GM18520 (cell line): ENCODE measurements around the gene CCDC122.

Source experiments
- ATAC-seq: cut with Tn5 transposase; IDR thresholded peaks from one replicate; pipeline ENCODE4 v1.9.1; 2021; ENCODE audit not compliant: unreplicated experiment

The CCDC122 gene

DNA sequence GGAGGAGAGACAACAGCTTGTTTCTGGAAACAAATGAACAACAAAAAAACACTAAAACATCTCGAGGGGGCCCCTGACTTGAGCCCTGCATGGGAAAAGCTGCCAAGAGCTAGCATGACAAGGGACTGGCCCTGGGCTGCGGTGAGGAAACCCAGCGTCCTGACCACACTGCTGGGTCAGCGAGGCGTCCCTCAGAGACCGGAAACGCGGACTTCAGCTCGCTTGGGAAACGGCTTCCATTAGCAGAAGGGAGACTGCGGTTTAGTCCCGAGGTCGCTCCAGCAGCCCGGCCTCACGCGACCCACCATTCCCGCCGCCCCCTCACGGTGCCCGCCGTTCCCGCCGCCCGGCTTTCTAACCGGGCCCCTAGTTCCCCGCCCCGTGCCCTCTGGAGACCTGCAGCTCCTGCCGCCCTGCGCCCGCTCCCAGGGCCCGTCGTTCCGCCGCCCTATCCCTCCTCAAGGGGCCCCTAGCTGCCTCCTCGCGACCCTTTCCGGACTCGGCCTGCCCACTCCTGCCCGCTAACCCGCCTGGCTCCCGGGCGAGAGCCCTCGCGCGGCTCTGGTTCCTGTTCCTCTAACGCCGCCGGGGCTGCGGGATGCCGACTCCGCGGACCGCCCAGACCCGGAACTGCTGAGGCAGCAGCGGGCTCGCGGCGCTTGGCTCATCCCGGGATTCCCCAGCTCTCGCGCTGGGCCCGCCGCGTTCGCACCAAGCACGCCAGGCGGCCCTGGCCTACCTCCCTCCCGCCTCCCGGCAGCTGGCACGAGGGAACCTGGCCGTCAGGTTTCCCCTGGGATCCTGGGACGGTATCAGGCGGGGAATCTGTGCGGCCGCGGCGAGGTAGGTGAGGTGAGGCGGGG, at the start of gene CCDC122:
Gene CCDC122 (minus strand): TSS at position 849 of the 863 bp plus-strand sequence. CDS start 10,364 bp downstream, outside the sequence.
- peak; percentile 59 for ATAC-seq

DNA sequence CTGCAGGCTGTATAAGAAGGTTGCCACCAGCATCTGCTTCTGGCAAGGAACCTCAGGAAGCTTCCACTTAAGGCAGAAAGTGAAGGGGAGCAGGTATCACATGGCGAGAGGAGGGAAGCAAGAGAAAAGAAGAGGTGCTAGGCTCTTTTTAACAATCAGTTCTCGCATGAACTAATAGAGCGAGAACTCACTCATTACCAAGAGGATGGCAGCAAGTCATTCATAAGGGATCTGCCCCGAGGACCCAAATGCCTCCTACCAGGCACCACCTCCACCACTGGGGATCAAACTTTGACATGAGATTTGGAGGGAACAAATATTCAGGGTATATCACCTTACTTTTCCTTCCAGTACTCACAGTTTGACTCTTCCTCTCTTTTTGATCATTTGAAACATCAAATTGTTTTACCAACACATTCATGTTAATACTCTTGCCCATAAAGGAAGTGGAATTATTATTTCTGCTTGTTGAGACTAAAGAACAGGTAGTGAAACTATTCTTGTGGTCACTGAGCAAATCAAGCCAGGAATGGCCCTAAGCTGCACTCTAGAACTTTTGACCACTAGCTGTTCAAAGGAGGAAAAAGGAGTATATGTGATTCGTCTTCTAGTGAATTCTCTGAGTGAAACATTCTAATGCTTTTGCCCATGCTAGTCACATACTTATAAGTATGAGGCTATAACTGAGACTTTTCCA, 45.2 kb upstream of the CCDC122 start:
- ATAC-seq, result peak; percentile 82

DNA sequence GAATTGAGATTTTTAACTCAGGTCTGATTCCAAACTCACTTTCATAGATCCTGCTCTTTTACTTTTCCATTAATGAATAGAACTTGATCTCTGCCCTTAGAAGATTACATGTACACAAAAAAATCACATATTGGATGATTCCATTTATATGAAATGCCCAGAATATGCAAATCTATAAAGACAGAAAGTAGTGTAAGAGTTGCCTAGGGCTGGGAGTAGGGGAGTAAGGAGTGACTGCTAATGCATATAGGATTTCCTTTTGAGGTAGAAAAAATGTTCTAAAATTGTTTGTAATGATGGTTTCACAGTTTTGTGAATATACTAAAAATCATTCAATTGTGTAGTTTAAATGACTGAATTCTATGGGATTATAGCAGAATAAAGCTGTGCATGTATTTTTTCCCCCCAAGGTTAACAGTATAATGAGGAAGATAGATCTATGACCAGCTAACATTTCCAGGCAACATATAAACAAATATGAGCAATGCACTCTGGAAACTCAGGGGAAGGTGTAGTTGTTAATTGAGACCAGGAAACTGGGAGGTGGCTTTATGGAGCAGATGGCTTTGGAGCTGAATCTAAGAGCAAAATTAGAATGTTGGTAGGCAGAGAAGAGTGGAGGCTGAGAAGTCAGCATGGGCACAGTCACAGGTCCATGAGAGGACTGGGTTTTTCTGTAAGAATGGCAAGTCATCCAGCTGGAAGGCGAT, 41.6 kb upstream of the CCDC122 start:
- ATAC-seq, result no peak

DNA sequence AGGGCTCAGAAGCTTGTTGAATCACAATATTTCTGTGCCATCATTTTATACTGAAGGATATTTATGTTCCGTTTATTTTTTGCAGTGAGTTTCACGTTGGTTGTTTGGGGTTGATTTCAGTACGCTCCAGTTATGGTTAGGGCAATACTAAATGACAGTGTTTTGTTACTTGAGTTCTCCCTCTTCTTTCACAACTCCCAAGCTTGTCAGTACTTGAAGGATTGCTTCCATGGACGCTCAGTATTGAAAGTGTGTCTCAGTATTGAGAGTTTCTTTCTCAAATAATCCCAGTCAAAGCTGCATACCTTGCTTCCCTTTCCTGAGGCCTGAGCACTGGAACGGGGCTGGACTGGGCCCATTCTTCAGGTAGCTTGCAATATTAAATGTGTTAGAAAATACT, 39.1 kb upstream of the CCDC122 start:
- ATAC-seq, result no peak

DNA sequence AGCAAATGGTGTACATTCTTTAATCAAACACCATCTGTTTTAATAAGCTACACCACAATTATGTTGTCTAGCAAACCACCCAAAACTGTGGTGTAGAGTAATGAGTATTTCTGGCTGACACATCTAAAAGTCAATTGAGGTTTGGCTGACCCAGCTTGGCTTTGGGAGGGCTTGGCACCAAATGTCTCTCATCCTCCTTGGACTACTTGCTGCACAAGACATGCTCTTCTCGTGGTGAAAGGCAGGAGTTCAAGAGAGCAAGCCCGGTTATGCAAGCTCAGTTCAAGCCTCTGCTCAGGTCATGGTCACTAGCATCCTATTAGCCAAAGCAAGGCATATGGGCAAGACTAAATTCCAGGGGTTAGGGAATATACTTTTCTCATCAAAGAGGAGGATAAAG, 37.3 kb upstream of the CCDC122 start:
- no peak for ATAC-seq

DNA sequence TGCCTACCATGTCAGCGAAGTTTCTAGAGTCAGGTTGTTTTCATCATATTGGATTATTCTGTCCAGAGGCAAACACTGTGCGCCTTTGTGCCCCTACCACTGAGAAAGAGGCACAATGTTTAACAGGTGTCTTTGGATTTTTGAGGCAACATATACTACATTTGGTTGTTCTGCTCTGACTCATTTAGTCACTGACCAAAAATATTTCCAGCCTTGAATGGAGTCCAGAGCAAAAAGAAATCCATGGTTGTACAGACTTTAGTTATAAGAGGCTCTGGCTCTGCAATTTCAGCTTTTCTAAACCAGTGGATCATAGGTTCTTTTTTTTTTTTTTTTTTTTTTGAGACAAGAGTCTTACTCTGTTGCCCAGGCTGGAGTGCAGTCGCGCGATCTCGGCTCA, 35.9 kb upstream of the CCDC122 start:
- no peak for ATAC-seq

DNA sequence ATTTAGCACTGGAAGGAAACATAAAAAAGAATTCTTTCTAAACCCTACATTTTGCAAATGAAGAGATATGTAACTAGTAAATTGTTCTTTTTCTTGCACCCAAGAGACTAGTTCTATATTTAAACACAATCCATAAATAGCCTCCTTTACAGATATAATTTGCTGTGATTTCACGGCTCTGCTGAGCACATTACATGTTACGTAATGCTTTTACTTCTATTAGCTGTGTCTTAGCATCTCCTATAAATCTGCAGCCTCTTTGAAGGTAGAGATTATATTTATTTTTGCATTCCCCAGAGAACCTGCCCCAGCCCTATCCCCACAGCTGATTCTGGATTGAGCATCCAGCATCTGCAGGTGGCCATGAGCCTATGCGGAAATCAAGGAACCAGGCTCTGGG, 32.3 kb upstream of the CCDC122 start:
- no peak for ATAC-seq

DNA sequence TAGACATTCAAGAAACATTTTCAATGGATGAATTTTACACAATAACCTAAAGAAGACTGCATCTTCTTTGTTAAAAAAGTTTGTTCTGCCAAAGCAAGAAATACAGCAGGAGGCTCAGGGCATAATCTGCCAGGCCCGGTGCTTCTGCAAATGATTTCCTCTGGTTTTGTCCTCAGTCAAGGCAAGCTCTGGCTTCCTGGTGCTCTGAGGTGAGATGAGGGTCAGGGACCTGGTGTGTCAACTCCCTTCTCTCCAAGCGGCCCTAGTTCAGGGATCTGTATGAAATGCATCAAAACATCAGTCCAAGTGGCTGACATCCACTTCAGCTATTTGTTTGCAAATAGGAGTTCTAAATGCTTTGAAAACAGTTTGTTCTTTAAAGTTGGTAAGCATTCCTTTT, 31.7 kb upstream of the CCDC122 start:
- ATAC-seq, result no peak

DNA sequence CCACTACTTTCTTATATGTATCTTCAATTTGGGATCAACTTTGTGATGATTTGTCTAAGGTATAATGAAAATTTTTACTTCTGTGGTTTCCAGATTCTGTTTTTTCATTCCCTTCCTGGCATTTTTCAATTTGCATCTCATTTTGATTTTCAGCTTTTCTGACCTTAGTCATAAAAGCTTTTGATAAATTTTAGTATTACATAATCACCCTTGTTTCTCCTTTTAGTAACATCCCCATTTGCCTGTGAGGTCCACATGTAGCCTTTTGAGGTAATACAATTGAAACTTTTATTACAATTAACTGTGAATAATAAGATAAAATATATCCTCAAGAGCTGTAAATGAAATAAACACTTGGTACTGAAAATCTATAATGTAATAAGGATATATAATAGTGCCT, 31.3 kb upstream of the CCDC122 start:
- ATAC-seq, result no peak

DNA sequence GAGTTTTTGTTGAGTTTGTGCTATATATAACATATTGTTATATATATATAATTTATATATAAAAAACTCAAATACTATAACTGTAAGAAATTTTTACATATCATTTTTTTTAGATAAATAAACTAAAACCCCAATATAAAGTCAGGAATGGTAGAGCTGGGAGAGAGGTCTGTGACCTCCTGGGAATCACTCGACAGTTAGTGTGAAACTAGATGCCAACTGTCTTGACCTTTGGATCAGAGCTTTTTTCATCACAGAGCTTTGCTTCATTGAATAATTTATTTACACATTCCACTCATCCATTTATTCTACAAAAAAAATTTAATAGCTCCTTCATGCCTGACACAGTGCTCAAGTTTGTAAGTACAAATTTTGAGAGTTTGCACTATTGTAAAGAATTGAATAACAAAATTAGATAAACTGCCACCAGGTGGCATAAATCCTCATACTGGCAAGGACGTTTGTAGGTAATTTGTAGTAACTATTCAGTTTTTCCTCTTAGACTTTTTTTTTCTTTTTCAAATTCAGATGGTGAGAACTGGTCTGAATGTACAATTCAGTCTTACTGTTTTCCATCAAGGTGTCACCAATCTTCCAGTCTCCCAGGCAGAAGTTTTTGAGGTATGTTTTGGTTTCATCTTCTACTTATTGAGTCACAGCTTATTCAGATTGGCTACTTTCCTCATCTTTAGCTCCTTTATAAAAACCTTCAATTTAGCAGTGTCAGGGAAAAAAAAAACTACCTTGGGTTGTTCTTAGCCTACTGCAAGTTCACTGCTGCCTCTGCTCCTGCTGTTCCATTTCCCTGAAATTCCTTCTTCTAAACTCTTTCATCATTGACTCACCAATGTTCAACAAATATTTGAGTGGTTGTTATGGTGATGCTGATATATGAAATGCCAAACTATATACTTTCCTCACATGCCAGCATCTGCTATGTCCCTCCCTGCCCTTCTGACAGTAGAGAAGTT, 28.9 kb upstream of the CCDC122 start:
- ATAC-seq, result no peak

DNA sequence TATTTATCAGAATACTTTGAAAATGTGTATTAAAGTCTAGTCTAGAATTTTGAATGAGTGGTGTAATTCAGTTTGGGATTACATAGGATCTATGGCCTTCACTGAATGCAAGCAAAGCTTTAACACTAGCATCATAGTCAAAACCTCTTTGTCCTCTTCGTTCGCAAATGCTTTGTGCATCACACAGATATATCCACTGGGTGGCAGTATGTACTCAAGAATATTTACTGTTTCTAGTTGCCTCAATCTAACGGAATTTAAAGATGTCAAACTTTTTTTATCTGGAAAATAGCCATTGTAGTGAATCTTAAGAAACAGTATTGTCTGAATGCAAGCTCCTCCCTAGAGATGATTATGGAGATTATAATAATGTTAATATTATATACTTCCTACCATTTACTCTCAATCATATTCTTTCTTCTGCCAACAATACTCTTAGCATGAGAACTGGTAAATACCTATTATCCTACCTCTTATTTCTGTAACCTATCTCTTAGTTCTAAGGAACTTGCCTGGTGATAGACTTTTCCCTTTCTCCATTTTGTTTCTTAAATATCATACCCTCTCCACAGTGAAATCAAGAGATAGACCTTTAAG, 26.0 kb upstream of the CCDC122 start:
- no peak for ATAC-seq

DNA sequence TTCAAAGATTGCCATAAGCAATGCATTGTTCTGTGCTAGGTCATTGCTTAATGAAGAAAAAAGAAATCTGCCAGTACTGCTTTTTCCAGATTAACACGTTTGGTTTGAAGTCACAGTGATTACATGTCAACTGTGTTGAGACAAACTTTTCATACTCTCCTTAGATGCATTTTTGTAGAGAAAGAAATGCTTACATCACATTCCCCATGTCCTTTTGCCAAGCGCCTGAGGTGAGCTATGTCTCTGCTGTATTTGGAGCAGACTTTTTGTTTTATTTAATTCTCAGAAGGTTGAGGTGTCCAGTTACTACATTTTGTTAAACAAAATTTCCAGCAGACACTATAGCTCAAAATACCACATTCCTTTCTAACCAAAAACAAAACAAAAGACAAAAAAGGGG, 16.4 kb upstream of the CCDC122 start:
- no peak for ATAC-seq

DNA sequence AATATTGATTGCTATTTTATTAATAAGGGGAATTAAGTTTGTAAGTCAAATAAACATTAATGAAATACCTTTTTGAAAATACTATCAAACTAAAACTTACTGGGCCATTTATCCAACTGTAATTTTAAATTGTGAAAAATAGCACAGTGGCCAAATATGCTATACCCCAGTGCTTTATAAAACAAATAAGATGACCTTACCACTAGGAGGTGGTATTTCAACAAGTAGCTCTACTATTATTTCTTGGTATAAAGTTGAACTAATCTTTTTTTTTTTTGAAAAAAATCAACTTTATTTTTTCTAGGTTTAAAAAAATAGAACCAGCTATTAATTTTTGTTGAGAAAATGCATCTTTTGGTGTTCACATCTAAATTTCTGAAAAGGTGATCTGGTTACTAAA, 14.9 kb upstream of the CCDC122 start:
- no peak for ATAC-seq

DNA sequence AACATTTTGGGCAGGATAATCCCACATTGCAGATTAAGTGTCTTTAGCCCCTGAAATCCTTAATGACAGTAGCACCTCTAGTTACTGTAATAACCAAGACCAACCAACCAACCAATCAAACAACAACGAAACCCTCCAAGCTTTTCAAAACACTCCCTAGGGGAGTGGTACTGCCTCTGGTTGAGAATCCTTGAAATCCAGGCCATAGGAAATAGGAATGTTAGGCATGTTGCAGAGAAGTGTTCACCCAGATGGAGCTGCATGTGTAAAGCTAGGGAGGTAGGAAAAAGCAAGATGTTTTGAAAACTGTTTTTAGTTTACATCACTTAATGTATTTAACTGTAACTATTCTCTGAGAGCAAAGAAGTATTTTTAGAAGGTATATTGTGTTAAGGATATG, 4.7 kb upstream of the CCDC122 start:
- no peak for ATAC-seq

DNA sequence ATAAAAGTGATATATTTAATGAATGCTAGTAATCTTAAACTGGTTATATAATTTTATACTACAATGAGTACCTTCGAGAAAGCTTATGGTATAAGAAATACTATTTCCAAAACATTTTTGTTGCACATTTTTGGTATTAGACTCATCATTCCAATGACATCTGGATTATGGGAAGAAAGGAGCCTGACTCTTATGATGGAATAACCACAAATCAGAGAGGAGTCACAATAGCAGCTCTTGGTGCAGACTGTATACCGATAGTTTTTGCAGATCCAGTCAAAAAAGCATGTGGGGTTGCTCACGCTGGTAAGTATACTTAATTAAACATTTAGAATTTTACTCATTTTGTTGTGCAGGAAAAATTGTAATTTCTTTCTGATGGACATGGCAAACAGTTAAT, 4.1 kb upstream of the CCDC122 start:
- no peak for ATAC-seq

DNA sequence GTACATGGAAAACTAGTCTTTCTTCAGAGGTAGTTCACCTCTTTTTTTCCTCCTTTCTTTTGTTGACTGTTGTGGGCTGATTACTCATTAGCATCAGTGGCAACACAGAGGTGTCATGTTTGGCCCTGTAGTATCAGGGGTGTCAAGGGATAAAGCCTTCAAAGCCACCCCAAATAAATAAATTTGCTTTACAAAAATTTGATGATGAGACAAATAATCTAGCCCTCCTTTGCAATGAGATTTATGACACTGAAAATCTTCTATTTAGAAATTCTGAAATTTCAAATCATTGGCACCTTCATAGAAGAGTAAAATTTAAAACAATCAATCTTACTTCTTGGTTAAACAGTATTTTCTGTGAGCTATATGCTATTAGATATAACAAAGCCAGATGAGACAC, 2.0 kb upstream of the CCDC122 start:
- ATAC-seq, result no peak

DNA sequence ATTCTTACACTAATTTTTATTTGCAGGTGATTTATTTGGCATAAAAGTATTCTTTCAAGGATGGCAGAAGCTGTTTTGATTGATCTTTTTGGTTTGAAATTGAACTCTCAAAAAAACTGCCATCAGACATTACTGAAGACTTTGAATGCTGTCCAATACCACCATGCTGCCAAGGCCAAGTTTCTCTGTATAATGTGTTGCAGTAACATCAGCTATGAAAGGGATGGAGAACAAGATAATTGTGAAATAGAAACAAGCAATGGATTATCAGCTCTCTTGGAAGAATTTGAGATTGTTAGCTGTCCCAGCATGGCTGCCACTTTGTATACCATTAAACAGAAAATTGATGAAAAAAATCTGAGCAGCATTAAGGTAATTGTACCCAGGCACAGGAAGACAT, 1.4 kb upstream of the CCDC122 start:
- ATAC-seq, result no peak

DNA sequence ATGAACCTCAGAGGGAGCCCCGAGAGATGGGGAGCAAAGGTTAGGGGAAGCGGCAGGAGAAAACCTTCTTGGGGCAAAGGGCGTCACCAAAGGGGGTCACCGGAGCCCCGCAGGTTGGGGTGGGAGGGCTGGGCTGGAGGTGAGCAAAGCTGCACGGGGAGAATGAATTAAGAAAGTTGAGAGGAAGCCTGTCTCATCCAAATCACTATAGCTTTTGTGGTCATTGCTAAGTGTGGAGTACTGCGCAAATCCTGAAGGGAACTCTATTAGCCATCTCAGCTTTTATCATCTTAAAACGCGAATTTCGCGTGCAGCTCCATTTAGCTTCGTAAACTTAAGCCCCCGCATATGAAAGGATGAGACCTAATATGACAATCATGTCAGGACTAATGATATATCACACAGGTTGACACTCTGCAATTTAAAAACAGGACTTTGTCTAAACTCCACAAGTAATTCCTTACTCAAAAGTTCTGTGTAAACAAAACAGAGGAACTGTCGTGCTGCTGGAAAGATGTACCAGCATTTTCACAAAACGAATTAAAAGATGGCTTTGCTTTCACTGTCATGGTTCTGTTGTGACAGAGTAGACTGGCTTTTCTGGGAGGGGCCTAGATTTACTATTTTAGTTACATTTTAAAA, 795 bp upstream of the CCDC122 start:
- ATAC-seq, result no peak

DNA sequence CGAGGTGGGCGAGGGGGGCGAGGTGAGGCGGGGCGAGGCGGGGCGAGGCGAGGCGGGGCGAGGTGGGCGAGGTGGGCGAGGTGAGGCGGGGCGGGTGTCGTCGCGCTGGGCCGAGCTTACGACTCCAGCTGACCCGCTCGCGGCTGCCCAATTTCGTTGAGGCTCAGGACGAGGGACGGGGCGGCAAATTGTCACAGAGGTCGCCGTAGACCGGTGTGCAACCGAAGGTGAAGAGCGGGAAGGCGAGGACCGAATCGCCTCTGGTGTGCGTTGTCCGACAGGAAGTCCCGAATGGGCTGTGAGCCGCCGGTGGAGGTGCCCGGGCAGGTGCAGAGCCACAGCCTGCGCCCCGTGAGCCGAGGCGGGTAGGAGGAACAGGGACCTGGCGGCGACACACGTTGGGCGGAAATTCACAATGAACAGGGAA, 228 bp upstream of the CCDC122 start, which contains the start of gene LACC1:
Gene LACC1 (plus strand): TSS at position 150 of the 427 bp plus-strand sequence. CDS start 1,082 bp downstream, outside the sequence.
- peak; percentile 11 for ATAC-seq

DNA sequence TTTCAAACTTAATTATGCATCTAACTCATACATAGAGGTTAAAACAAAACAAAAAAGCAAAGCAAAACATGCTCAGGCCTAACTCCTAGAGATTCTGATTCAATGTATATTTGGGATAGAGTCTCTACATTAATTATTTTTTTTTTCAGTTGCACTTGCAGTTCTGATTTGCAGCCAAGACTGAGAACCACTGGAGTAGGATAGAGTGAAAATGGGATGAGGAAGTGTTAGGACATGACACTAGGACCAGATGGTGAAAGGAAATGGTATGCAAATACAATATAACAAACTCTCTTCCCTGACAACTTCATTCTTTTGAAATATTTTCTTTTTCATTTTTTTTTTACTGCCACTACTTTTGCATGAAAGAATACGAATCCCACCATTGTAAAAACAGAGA, 1.8 kb downstream of the CCDC122 start:
- ATAC-seq, result no peak
